Measurements from ENCODE around the gene NCKAP5.

Gene NCKAP5

DNA sequence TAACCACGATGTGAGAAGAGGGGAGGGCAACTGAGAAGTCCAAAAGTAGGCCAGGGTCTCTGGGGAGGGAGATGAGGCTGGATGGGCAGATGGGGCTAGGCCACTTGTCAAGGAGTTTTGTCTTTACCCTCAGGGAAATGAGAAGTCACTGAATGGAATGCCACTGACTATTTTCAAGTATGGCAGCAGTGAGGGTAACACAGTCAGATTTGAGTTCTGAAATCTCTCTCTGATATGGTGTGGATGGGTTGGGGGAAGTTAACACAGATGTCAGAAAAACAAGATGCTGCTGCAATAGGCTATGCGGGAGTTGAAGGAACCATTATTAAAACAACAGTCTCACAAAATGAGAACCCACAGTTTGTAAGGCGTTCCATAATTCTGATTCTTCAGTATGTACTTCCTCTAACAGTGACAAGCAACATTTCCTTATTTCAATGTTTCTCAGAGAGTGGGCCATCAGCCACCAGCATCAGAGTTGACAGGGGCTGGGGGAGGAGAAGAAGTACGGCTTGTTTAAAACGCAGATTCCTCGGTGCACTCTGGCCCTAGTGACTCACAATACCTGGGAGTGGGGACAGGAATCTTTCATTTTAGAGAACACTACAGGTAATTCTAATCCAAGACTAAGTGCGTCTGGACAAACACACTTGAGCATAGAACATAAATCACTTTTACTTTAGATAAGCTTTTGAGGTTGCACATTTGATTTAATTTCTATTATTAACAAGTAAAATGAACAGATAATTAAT lies 596.8 kb downstream of the NCKAP5 start:
- WGBS, 2 experiments, result 94 to 97% methylated on average over 6 to 7 of the region's 7 CpGs
- Histone ChIP-seq H3K27me3 (ENCODE audit: control insufficient read depth, insufficient read depth, low read length, poor library complexity, severe bottlenecking) (no peaks in the 10 kb centered on the region), H3K36me3 (ENCODE audit: control insufficient read depth, insufficient read depth, low read length) (no peaks in the 10 kb centered on the region), H3K4me3 (ENCODE audit: insufficient read depth, low read depth, low read length) (no peak overlapping the region), H3K9me3 (ENCODE audit: control insufficient read depth, low read length) (no peaks in the 10 kb centered on the region), H3K27ac (ENCODE audit: insufficient read depth, low read depth, low read length, poor library complexity, severe bottlenecking) (no peak overlapping the region), H3K4me1 (ENCODE audit: control insufficient read depth, insufficient read depth, low read length) (no peaks in the 10 kb centered on the region)

DNA sequence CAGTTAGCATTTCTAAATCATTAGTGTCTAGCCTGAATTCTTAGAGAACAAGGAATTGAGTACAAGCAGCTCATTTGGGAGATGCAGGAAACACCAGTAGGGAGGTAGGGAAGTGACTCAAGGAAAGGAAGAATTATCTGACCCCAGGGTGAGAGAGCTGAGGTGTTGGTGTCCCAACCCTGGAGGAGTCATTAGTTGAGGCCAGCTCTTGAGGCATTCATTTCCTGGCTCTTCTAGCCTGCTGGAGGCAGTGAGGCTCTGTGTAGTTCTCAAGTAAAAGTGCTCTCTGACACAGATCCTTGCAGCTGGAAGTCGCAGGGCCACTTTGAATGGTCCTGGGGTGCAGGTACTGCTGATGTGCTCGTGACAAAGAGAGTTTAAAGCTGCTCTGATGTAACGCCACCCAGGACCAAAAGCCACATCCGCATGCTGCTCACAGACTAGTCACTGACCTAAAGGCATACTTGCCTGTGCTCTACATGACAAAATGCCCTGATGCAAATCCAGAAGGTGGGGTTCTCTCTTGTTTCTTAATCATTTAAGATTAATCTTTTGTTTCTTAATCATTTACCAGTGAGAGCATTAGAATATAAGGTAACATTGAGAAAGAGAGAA lies 598.8 kb downstream of the NCKAP5 start:
- no peaks in the 10 kb centered on the region for H3K27me3 ChIP-seq (ENCODE audit: control insufficient read depth, insufficient read depth, low read length, poor library complexity, severe bottlenecking)
- H3K4me3 ChIP-seq (ENCODE audit: insufficient read depth, low read depth, low read length), result no peak overlapping the region
- H3K4me1 ChIP-seq (ENCODE audit: control insufficient read depth, insufficient read depth, low read length), result no peaks in the 10 kb centered on the region
- WGBS, 2 experiments, result 84 to 87% methylated on average over 4 of the region's 4 CpGs
- no peaks in the 10 kb centered on the region for H3K9me3 ChIP-seq (ENCODE audit: control insufficient read depth, low read length)
- no peak overlapping the region for H3K27ac ChIP-seq (ENCODE audit: insufficient read depth, low read depth, low read length, poor library complexity, severe bottlenecking)
- no peaks in the 10 kb centered on the region for H3K36me3 ChIP-seq (ENCODE audit: control insufficient read depth, insufficient read depth, low read length)

DNA sequence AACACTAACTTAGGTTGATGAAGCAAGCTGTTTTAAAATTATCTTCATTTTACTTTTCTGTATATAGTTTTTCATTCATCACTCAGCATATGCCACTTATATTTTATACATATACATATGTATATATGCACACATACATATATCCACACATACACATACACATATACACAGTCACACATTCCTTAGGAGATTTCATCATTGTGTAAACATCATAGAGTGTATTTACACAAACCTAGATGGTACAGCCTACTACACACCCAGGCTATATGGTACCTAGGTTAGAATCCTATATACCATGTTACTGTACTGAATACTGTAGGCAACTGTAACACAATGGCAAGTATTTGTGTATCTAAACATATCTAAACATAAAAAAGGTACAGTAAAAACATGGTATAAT lies 602.8 kb downstream of the NCKAP5 start:
- no peak overlapping the region for H3K4me3 ChIP-seq (ENCODE audit: insufficient read depth, low read depth, low read length)
- no peaks in the 10 kb centered on the region for H3K4me1 ChIP-seq (ENCODE audit: control insufficient read depth, insufficient read depth, low read length)
- H3K36me3 ChIP-seq (ENCODE audit: control insufficient read depth, insufficient read depth, low read length), result no peaks in the 10 kb centered on the region
- H3K27ac ChIP-seq (ENCODE audit: insufficient read depth, low read depth, low read length, poor library complexity, severe bottlenecking), result no peak overlapping the region
- no peaks in the 10 kb centered on the region for H3K9me3 ChIP-seq (ENCODE audit: control insufficient read depth, low read length)
- no peaks in the 10 kb centered on the region for H3K27me3 ChIP-seq (ENCODE audit: control insufficient read depth, insufficient read depth, low read length, poor library complexity, severe bottlenecking)

DNA sequence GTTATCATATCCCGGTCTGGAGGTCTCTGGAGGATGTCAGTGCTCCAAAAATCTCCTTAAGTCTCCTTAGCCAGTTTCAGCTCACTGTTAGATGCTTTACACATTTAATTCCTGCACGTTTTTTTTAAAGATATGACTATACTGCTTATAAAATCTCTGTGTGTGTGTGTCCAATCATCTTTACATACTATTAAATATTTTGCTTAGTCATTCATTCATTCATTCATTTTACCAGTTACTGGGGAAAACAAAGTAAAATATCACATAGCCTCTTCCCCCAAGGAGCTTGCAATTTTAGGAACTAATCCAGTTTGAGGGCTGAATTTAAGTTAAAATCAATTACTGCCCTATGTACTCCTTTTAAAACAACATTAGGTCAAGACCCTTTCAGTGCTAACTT lies 605.1 kb downstream of the NCKAP5 start:
- H3K4me1 ChIP-seq (ENCODE audit: control insufficient read depth, insufficient read depth, low read length), result no peaks in the 10 kb centered on the region
- WGBS, 2 experiments, result 94 to 97% methylated on average over 1 of the region's 2 CpGs
- no peaks in the 10 kb centered on the region for H3K36me3 ChIP-seq (ENCODE audit: control insufficient read depth, insufficient read depth, low read length)
- no peaks in the 10 kb centered on the region for H3K9me3 ChIP-seq (ENCODE audit: control insufficient read depth, low read length)
- no peaks in the 10 kb centered on the region for H3K27me3 ChIP-seq (ENCODE audit: control insufficient read depth, insufficient read depth, low read length, poor library complexity, severe bottlenecking)
- H3K4me3 ChIP-seq (ENCODE audit: insufficient read depth, low read depth, low read length), result no peak overlapping the region
- H3K27ac ChIP-seq (ENCODE audit: insufficient read depth, low read depth, low read length, poor library complexity, severe bottlenecking), result no peak overlapping the region

DNA sequence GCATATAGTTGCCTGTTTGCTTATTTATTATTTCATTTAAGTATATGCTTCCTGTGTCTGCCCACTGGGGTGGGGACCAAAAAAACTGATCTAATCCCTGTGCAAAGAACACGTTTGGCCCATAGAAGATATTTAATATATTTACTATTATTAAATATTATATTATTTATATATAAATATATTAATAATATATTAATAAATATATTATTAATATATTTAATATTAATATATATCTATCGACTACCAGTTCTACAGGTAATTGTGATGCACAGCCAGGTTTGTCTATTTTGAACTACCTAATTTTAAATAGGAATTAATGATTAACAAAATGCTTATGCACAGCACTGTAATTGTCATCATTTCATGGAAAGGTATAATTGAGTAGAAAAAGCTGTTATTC lies 609.4 kb downstream of the NCKAP5 start:
- Histone ChIP-seq H3K9me3 (ENCODE audit: control insufficient read depth, low read length) (no peaks in the 10 kb centered on the region), H3K4me3 (ENCODE audit: insufficient read depth, low read depth, low read length) (no peak overlapping the region), H3K36me3 (ENCODE audit: control insufficient read depth, insufficient read depth, low read length) (no peaks in the 10 kb centered on the region), H3K27me3 (ENCODE audit: control insufficient read depth, insufficient read depth, low read length, poor library complexity, severe bottlenecking) (no peaks in the 10 kb centered on the region), H3K4me1 (ENCODE audit: control insufficient read depth, insufficient read depth, low read length) (no peaks in the 10 kb centered on the region), H3K27ac (ENCODE audit: insufficient read depth, low read depth, low read length, poor library complexity, severe bottlenecking) (no peak overlapping the region)
- WGBS, 2 experiments, result no CpG with 5 or more reads among the region's 2 CpGs

DNA sequence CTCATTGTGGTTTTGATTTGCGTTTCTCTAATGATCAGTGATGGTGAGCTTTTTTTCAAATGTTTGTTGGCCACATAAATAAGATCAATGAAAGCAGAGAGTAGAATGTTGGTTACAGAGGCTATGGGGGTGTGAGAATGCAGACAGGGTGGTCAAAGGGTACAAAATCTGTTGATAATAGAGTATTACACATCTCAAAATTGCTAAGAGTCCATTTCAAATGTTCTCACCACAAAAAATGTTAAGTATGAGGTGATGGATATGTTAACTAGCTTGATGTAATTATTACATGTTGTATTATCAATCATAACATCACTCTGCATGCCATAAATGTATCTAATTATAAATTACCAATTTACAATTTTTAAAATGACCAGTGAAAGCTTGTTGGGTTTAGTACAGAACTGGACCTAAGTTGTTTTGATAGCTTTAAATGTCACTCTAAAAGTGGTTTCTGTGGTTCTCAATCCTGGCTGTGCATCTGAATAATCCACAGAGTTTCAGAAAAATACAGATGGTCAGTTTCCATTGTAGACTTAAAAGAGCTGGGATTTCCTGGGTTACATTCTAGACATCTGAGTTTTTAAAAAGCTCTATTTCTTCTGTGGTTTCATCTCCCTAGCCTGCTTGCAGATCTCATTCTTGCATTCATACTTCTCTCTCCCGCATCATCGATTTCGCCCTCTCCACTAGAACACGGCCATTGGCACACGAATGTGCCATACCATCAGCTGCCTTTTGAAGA lies 612.2 kb downstream of the NCKAP5 start:
- H3K27ac ChIP-seq (ENCODE audit: insufficient read depth, low read depth, low read length, poor library complexity, severe bottlenecking), result no peak overlapping the region
- no peaks in the 10 kb centered on the region for H3K4me1 ChIP-seq (ENCODE audit: control insufficient read depth, insufficient read depth, low read length)
- 92 to 95% methylated on average over 6 of the region's 6 CpGs for WGBS, 2 experiments
- no peaks in the 10 kb centered on the region for H3K36me3 ChIP-seq (ENCODE audit: control insufficient read depth, insufficient read depth, low read length)
- H3K9me3 ChIP-seq (ENCODE audit: control insufficient read depth, low read length), result no peaks in the 10 kb centered on the region
- H3K4me3 ChIP-seq (ENCODE audit: insufficient read depth, low read depth, low read length), result no peak overlapping the region
- H3K27me3 ChIP-seq (ENCODE audit: control insufficient read depth, insufficient read depth, low read length, poor library complexity, severe bottlenecking), result no peaks in the 10 kb centered on the region

DNA sequence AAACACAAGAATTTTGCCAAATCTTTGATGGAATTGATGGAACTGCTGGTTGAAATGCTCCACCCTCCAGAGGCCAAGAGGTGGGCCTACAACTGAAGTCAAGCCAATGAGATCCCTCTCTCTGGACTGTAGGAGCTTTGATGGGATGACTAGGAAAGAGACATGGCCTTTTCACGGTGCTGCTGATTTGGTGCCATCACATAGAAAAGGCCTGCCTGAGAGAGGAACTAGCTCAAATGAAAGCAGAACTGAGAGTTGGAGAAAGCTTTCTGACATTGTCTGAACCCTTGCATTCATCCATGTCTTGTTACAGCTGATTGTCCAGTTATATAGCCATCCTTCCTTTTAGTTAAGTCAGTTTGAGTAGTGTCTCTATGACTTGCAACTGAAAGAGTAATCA lies 614.5 kb downstream of the NCKAP5 start:
- Histone ChIP-seq H3K27me3 (ENCODE audit: control insufficient read depth, insufficient read depth, low read length, poor library complexity, severe bottlenecking) (no peaks in the 10 kb centered on the region), H3K27ac (ENCODE audit: insufficient read depth, low read depth, low read length, poor library complexity, severe bottlenecking) (no peak overlapping the region), H3K36me3 (ENCODE audit: control insufficient read depth, insufficient read depth, low read length) (no peaks in the 10 kb centered on the region), H3K4me3 (ENCODE audit: insufficient read depth, low read depth, low read length) (no peak overlapping the region), H3K4me1 (ENCODE audit: control insufficient read depth, insufficient read depth, low read length) (no peaks in the 10 kb centered on the region), H3K9me3 (ENCODE audit: control insufficient read depth, low read length) (no peaks in the 10 kb centered on the region)
- 75 to 91% methylated on average over 1 of the region's 1 CpG for WGBS, 2 experiments

DNA sequence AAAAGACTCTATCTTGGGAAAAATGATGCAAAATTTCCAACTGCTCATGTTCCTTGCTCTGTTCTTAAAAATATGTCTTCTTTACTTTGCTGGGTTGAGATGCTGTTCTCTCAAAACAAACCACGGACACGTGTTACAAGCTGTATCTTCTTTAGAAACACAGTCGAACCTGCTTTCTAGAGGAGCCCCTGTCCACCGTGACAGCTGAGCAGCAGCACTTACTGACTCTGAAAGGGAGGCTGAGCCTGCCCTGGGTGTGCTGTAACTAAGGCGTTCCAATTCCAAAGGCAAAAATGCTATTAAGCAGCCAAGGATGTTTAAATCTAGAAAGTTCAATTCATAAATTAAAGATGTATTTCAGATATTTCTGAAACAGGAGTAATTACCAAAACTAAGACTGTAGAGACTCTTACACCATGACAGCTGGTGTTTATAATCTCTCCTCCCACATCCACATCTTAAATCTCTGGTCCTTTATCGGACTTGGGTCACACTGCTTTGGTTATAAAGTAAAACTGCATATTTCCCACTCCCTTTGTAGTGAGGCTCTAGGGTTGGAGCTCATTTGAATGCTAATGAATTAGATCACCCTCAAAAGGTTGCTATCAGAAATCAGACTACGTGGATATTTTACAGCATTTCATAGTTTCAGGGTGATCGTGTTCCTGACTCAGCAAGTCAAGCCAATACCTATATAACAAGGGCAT lies 617.1 kb downstream of the NCKAP5 start:
- Histone ChIP-seq H3K4me3 (ENCODE audit: insufficient read depth, low read depth, low read length) (no peak overlapping the region), H3K4me1 (ENCODE audit: control insufficient read depth, insufficient read depth, low read length) (no peaks in the 10 kb centered on the region), H3K27ac (ENCODE audit: insufficient read depth, low read depth, low read length, poor library complexity, severe bottlenecking) (no peak overlapping the region), H3K9me3 (ENCODE audit: control insufficient read depth, low read length) (no peaks in the 10 kb centered on the region), H3K36me3 (ENCODE audit: control insufficient read depth, insufficient read depth, low read length) (no peaks in the 10 kb centered on the region), H3K27me3 (ENCODE audit: control insufficient read depth, insufficient read depth, low read length, poor library complexity, severe bottlenecking) (no peaks in the 10 kb centered on the region)
- 79 to 83% methylated on average over 8 of the region's 8 CpGs for WGBS, 2 experiments

DNA sequence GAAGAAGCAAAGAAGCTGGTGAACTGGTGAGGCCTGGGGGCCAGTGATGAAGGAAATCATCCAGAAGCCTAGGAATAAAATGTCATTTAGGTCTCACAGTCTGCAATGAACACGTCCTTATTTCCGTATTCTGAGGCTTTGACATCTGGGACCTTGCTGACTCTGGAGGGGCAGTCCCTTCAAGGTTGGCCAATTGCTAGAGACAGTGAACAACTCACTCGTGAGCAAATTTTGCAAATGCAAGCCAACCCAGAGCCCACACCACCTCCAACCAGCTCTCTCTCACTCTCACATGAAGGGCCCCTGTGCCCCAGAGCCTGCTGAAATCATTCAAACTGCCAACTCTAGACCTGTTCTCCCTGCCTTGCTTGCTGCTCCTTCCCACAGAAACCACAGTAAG lies 619.2 kb downstream of the NCKAP5 start:
- H3K4me3 ChIP-seq (ENCODE audit: insufficient read depth, low read depth, low read length), result no peak overlapping the region
- no peak overlapping the region for H3K27ac ChIP-seq (ENCODE audit: insufficient read depth, low read depth, low read length, poor library complexity, severe bottlenecking)
- H3K27me3 ChIP-seq (ENCODE audit: control insufficient read depth, insufficient read depth, low read length, poor library complexity, severe bottlenecking), result no peaks in the 10 kb centered on the region
- H3K9me3 ChIP-seq (ENCODE audit: control insufficient read depth, low read length), result no peaks in the 10 kb centered on the region
- 90 to 92% methylated on average over 3 of the region's 3 CpGs for WGBS, 2 experiments
- H3K4me1 ChIP-seq (ENCODE audit: control insufficient read depth, insufficient read depth, low read length), result no peaks in the 10 kb centered on the region
- H3K36me3 ChIP-seq (ENCODE audit: control insufficient read depth, insufficient read depth, low read length), result no peaks in the 10 kb centered on the region

DNA sequence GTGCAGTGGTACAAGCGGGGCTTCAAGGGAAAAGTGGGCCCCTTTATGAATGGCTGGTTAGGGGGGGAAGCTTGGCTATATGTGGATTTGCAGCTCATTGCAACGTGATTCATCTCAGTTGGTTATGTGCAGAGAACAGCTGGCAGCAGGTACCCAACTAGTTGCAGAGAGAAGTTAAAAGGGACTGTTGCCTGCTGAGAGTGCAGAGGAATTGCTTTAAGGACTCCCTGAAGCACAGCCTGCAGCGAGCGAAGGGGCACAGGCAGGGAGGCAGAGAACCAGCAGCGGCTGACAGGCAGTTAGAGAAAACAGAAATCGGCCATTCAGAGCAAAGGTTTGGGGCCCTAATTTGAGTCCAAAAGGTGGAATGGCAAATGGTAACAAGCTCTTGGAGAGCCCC lies 620.1 kb downstream of the NCKAP5 start:
- no peak overlapping the region for H3K4me3 ChIP-seq (ENCODE audit: insufficient read depth, low read depth, low read length)
- no peaks in the 10 kb centered on the region for H3K36me3 ChIP-seq (ENCODE audit: control insufficient read depth, insufficient read depth, low read length)
- no peaks in the 10 kb centered on the region for H3K4me1 ChIP-seq (ENCODE audit: control insufficient read depth, insufficient read depth, low read length)
- no peaks in the 10 kb centered on the region for H3K9me3 ChIP-seq (ENCODE audit: control insufficient read depth, low read length)
- H3K27me3 ChIP-seq (ENCODE audit: control insufficient read depth, insufficient read depth, low read length, poor library complexity, severe bottlenecking), result no peaks in the 10 kb centered on the region
- H3K27ac ChIP-seq (ENCODE audit: insufficient read depth, low read depth, low read length, poor library complexity, severe bottlenecking), result no peak overlapping the region
- 72 to 73% methylated on average over 6 of the region's 6 CpGs for WGBS, 2 experiments
